WI38 (cell line): ENCODE data around the gene BICC1.

Experiments
- H3K4me3 ChIP-seq: 2 replicates; pipeline ENCODE4 v1.5.1; 2011; ENCODE audit warnings: low read depth, mild to moderate bottlenecking, control low read depth, low read length
- TF ChIP-seq, protein P1 (sequence below): IDR thresholded peaks from 2 replicates; pipeline ENCODE4 v1.5.1; 2012; ENCODE audit warnings: low read depth, mild to moderate bottlenecking, control low read depth, low read length

BICC1 gene

DNA sequence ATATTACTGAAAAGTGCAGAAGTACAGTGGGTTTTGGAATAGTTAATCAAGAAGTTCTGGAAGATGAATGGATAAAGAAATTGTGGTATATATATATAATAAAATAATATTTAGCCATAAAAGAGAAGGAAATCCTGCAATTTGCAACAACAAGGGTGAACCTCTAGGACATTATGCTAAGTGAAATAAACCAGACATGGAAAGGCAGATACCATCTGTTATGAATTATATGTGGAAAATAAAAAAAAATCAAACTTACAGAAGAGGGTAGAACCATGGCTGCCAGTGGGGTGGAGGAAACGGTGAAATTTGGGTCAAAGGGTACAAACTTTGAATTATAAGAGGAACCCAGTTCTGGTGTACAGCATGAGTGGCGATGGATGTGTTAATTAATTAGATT lies 162.6 kb downstream of the BICC1 start:
- H3K4me3 ChIP-seq: no peak overlapping the region
- TF ChIP-seq, protein P1, sequence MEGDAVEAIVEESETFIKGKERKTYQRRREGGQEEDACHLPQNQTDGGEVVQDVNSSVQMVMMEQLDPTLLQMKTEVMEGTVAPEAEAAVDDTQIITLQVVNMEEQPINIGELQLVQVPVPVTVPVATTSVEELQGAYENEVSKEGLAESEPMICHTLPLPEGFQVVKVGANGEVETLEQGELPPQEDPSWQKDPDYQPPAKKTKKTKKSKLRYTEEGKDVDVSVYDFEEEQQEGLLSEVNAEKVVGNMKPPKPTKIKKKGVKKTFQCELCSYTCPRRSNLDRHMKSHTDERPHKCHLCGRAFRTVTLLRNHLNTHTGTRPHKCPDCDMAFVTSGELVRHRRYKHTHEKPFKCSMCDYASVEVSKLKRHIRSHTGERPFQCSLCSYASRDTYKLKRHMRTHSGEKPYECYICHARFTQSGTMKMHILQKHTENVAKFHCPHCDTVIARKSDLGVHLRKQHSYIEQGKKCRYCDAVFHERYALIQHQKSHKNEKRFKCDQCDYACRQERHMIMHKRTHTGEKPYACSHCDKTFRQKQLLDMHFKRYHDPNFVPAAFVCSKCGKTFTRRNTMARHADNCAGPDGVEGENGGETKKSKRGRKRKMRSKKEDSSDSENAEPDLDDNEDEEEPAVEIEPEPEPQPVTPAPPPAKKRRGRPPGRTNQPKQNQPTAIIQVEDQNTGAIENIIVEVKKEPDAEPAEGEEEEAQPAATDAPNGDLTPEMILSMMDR: no peak

DNA sequence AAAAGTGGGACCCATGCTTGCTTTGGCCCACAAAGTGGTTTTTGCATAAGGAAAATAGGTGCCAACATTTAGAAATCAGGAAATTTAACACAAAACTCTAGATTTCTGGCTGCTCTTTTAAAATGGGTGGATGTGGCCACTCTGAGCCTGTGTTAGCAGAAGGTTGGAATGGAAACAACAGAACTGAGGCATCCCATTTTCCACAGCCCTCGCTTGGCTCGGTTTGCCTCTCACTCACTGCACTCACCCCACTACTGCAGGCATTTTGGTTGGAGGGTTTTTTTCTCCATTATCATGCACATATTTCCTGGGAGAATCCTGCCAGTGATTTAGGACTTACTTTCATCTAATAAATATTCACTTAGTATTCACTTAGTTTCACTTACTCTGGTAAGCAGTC lies 178.9 kb downstream of the BICC1 start:
- TF ChIP-seq, protein P1: no peak
- no peak overlapping the region for H3K4me3 ChIP-seq

DNA sequence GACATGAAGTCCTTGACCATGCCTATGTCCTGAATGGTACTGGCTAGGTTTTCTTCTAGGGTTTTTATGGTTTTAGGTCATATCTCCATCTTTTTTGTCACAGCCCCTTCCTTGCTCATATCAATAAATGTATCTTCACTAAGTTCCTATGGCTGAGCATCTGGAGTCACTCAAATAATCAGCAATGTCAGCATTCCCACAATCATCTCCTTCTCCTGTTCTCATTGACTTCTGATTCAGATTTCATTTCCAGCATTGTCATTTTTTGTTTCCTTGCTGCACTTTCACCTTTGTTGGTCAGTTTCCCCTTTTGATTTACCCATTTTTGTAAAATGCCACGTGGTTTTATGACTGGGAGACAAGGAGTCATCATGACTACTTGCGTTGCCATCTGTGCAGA lies 181.2 kb downstream of the BICC1 start:
- TF ChIP-seq, protein P1: no peak

DNA sequence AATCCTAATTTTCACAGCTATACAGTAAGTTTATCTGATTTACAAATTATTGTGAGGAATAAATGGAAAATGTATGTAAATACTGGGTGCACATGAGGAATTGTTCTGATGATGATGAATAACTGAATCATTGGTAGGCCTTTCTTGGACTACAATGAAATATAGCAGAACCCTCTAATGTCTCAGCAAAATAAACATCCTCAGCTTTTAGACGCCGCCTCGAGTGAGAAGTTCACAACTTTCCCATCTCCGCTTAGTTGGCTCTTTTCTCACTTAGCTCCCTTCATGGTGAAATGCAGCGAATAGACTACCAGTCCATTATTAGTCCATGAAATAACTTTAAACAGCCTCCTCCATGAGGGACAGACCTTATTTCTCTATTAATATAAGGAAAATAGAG lies 182.3 kb downstream of the BICC1 start:
- no peak overlapping the region for H3K4me3 ChIP-seq
- TF ChIP-seq, protein P1: no peak

More for the DNA sequence above, 181.2 kb downstream of the BICC1 start:
- no peak overlapping the region for H3K4me3 ChIP-seq

DNA sequence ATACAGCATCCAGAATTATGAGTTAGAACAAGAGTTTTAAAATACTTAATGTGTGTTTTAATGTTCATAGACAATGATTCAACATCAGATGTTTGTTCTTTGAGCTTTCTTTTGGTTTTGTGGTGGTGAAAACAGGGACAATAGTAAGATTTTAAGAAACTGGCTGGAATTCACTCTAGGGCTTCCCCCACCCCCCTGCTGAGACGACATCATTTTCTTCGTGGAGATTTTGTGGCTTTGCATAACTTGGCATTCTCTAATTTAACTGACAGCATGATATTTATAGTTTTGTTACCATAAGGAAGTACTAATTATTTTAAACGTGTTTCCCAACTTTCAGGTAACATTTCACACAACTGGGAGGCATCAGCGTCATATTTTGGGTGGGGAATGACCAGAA lies 184.1 kb downstream of the BICC1 start:
- no peak overlapping the region for H3K4me3 ChIP-seq
- TF ChIP-seq, protein P1: no peak

DNA sequence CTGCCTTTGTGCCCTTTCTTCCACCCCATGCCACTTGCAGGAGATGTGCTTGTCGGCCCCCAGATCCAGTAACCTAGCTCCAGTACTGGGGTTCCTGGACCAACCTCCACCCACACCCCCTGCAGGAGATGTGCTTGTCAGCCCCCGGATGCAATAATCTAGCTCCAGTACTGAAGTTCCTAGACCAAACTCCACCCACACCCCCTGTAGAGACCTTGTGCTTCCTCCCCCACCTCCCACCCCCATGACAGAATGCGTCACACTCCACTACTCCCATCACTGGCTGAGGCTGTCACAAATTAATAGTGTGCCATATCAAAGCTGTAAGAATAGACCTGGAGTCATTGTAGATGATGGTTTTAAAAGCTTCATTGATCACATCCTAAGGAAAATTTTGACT lies 185.0 kb downstream of the BICC1 start:
- TF ChIP-seq, protein P1: no peak
- H3K4me3 ChIP-seq: no peak overlapping the region

DNA sequence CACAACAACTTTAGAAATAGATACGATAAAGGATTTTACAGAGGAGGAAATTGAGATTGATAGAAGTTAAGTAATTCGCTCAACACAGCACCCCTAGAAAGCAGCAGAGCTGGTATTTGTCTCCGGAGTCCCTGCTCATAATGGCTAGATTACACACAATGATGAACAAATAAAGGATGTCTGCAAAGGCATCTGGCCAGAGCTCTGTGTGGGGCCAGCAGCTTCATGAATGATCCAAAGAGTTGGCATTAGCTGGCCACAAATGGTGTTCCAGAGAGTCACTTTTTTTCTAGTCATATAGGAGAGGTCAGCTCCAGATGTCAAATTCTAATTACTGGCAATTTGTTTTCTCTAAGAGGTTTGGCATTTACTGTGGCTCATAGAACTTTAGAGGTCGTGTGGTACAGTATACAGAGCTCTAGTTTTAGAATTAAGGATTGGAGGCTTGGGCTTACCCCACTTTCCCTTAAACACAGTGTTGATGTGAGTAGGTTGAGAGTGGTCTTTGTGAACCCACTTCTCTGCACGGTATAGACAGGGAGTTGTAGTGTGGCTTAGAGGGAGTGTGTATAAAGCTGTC lies 186.2 kb downstream of the BICC1 start:
- H3K4me3 ChIP-seq: no peak overlapping the region
- TF ChIP-seq, protein P1: no peak
